Left renal cortex interstitium (tissue), 4 donors: ENCODE data around the gene CYB561D1. TPM values are rescaled to one million over a fixed set of nuclear protein-coding genes. Genes with fewer than 3 reads are reported as not detected.

Source experiments
- DNase-seq, 4 donors: peaks; one replicate each; pipeline ENCODE4 v3.0.0-alpha.2; 2013; ENCODE audit warnings: low read depth in 4 of 4, low spot score in 2 of 4, missing footprints in 1 of 4
- polyA plus RNA-seq, 4 donors: library from polyadenylated mRNA; unstranded; fragments of 120-200 nt; gene quantifications; one replicate each; pipeline ENCODE4 v1.2.1, GENCODE V29; 2013; ENCODE audit not compliant: insufficient read length in 4 of 4

CYB561D1 gene
- polyA plus RNA-seq, 4 donors = 7.8 to 10.1 (median 8.9) TPM

- no peak for DNase-seq
These were observed 5.2 kb downstream of the CYB561D1 start for GRCh38 chr1:109499081-109499480.

GRCh38 chr1:109499661-109500536 is 6.0 kb downstream of the CYB561D1 start:
- DNase-seq = no peak

- no peak for DNase-seq
These were observed 7.1 kb downstream of the CYB561D1 start for GRCh38 chr1:109500941-109501381.

- DNase-seq = no peak
These were observed 7.9 kb downstream of the CYB561D1 start for GRCh38 chr1:109501644-109502363.

- DNase-seq = no peak
These were observed 8.5 kb downstream of the CYB561D1 start for GRCh38 chr1:109502364-109502851.

GRCh38 chr1:109503935-109504334 is 10.0 kb downstream of the CYB561D1 start:
- DNase-seq = no peak

- DNase-seq = no peak
These were observed 11.1 kb downstream of the CYB561D1 start for GRCh38 chr1:109504974-109505373.

GRCh38 chr1:109508001-109508872 is 14.3 kb downstream of the CYB561D1 start:
- DNase-seq = no peak

GRCh38 chr1:109508873-109509175 is 14.9 kb downstream of the CYB561D1 start:
- DNase-seq = no peak

- DNase-seq = no peak
These were observed 15.6 kb downstream of the CYB561D1 start, which contains the start of gene AMIGO1 for GRCh38 chr1:109509176-109510134. Gene AMIGO1 (minus strand): TSS chr1:109509727. CDS start chr1:109508912, 815 bp downstream.

- no peak for DNase-seq
These were observed 19.3 kb downstream of the CYB561D1 start for GRCh38 chr1:109513110-109513710.

GRCh38 chr1:109514846-109515245 is 21.0 kb downstream of the CYB561D1 start:
- no peak for DNase-seq

- DNase-seq = no peak
These were observed 23.0 kb downstream of the CYB561D1 start for GRCh38 chr1:109516872-109517271.

GRCh38 chr1:109517337-109517736 is 23.4 kb downstream of the CYB561D1 start:
- DNase-seq = no peak

- DNase-seq = no peak
These were observed 27.4 kb downstream of the CYB561D1 start for GRCh38 chr1:109521002-109521951.

- no peak for DNase-seq
These were observed 28.1 kb downstream of the CYB561D1 start for GRCh38 chr1:109522026-109522425.

- no peak for DNase-seq
These were observed 29.8 kb downstream of the CYB561D1 start for GRCh38 chr1:109523706-109524105.
